Measurements from ENCODE around the gene CLEC4C. TPM values are rescaled to one million over a fixed set of nuclear protein-coding genes. Genes with fewer than 3 reads are reported as not detected.
"Not testable (repeated sequence)": the region's sequence is repeated elsewhere in the genome, so short reads cannot be mapped to it uniquely, and the experiment has no call there.

Gene CLEC4C
- total RNA-seq: not detected

- Mint-ChIP-seq H3K4me1 (no peaks in the 10 kb centered on the region), H3K4me3 (no peak within 1 kb of the TSS), H3K27me3 (peaks cover 4% of the 10 kb centered on the region), H3K9me3 (no peaks in the 10 kb centered on the region), H3K27ac (no peak within 1 kb of the TSS), H3K36me3 (ENCODE audit: low read depth) (no peaks in the 10 kb centered on the region)
- no peak for ATAC-seq (replicated peaks)
These were observed at the start of gene CLEC4C for GRCh38 chr12:7747246-7747645. CLEC4C (minus strand) TSS chr12:7747375; CDS start chr12:7747348, 27 bp downstream.

- Mint-ChIP-seq H3K27ac (no peak overlapping the region), H3K36me3 (ENCODE audit: low read depth) (no peaks in the 10 kb centered on the region), H3K9me3 (no peaks in the 10 kb centered on the region), H3K4me3 (no peak overlapping the region), H3K4me1 (no peaks in the 10 kb centered on the region), H3K27me3 (peaks cover 4% of the 10 kb centered on the region)
- ATAC-seq (replicated peaks): no peak
These were observed 46.0 kb upstream of the CLEC4C start for GRCh38 chr12:7793211-7793610.

GRCh38 chr12:7788884-7789528, 41.8 kb upstream of the CLEC4C start, which contains the start of gene NANOG:
NANOG (plus strand) TSS chr12:7789402; CDS start chr12:7789615, 213 bp downstream.
- H3K4me3 Mint-ChIP-seq; H3K36me3 Mint-ChIP-seq (ENCODE audit: low read depth): not testable (repeated sequence)

GRCh38 chr12:7788294-7788660, 41.1 kb upstream of the CLEC4C start:
- Mint-ChIP-seq H3K27ac (no peak overlapping the region), H3K9me3 (no peaks in the 10 kb centered on the region), H3K4me3 (no peak overlapping the region), H3K27me3 (peaks cover 7% of the 10 kb centered on the region), H3K4me1 (no peaks in the 10 kb centered on the region), H3K36me3 (ENCODE audit: low read depth) (no peaks in the 10 kb centered on the region)
- ATAC-seq (replicated peaks): no peak

More at GRCh38 chr12:7788884-7789528, 41.8 kb upstream of the CLEC4C start, which contains the start of gene NANOG:
- not testable (repeated sequence) for H3K9me3 Mint-ChIP-seq; H3K4me1 Mint-ChIP-seq; H3K27me3 Mint-ChIP-seq; ATAC-seq (replicated peaks); H3K27ac Mint-ChIP-seq

GRCh38 chr12:7787574-7788293, 40.6 kb upstream of the CLEC4C start:
- no peak for ATAC-seq (replicated peaks)
- no peak overlapping the region for H3K4me3 Mint-ChIP-seq

GRCh38 chr12:7784701-7785100, 37.5 kb upstream of the CLEC4C start:
- Mint-ChIP-seq H3K9me3 (no peaks in the 10 kb centered on the region), H3K36me3 (ENCODE audit: low read depth) (no peaks in the 10 kb centered on the region)

More at GRCh38 chr12:7787574-7788293, 40.6 kb upstream of the CLEC4C start:
- H3K4me1 Mint-ChIP-seq: no peaks in the 10 kb centered on the region
- no peaks in the 10 kb centered on the region for H3K9me3 Mint-ChIP-seq
- H3K36me3 Mint-ChIP-seq (ENCODE audit: low read depth): no peaks in the 10 kb centered on the region
- no peak overlapping the region for H3K27ac Mint-ChIP-seq
- H3K27me3 Mint-ChIP-seq: peaks cover 7% of the 10 kb centered on the region

GRCh38 chr12:7783433-7783832, 36.3 kb upstream of the CLEC4C start:
- not testable (repeated sequence) for H3K27ac Mint-ChIP-seq; H3K36me3 Mint-ChIP-seq (ENCODE audit: low read depth); H3K27me3 Mint-ChIP-seq; H3K9me3 Mint-ChIP-seq; H3K4me3 Mint-ChIP-seq; ATAC-seq (replicated peaks); H3K4me1 Mint-ChIP-seq

More at GRCh38 chr12:7784701-7785100, 37.5 kb upstream of the CLEC4C start:
- no peak overlapping the region for H3K27ac Mint-ChIP-seq
- peaks cover 3% of the 10 kb centered on the region for H3K27me3 Mint-ChIP-seq
- no peak overlapping the region for H3K4me3 Mint-ChIP-seq
- H3K4me1 Mint-ChIP-seq: no peaks in the 10 kb centered on the region
- no peak for ATAC-seq (replicated peaks)

GRCh38 chr12:7782055-7782454, 34.9 kb upstream of the CLEC4C start:
- H3K27ac Mint-ChIP-seq: no peak overlapping the region
- H3K9me3 Mint-ChIP-seq: no peaks in the 10 kb centered on the region
- no peaks in the 10 kb centered on the region for H3K4me1 Mint-ChIP-seq
- H3K36me3 Mint-ChIP-seq (ENCODE audit: low read depth): no peaks in the 10 kb centered on the region
- no peak overlapping the region for H3K4me3 Mint-ChIP-seq
- no peaks in the 10 kb centered on the region for H3K27me3 Mint-ChIP-seq
- ATAC-seq (replicated peaks): no peak

GRCh38 chr12:7781274-7781673, 34.1 kb upstream of the CLEC4C start:
- Mint-ChIP-seq H3K27ac (no peak overlapping the region), H3K4me1 (no peaks in the 10 kb centered on the region), H3K9me3 (no peaks in the 10 kb centered on the region), H3K27me3 (no peaks in the 10 kb centered on the region), H3K4me3 (no peak overlapping the region), H3K36me3 (ENCODE audit: low read depth) (no peaks in the 10 kb centered on the region)
- no peak for ATAC-seq (replicated peaks)

- Mint-ChIP-seq H3K9me3 (no peaks in the 10 kb centered on the region), H3K27me3 (peaks cover 7% of the 10 kb centered on the region), H3K27ac (no peak overlapping the region), H3K4me1 (no peaks in the 10 kb centered on the region), H3K4me3 (no peak overlapping the region), H3K36me3 (ENCODE audit: low read depth) (no peaks in the 10 kb centered on the region)
- ATAC-seq (replicated peaks): no peak
These were observed 22.8 kb upstream of the CLEC4C start for GRCh38 chr12:7769999-7770398.

GRCh38 chr12:7758766-7759140, 11.6 kb upstream of the CLEC4C start:
- Mint-ChIP-seq H3K9me3 (no peaks in the 10 kb centered on the region), H3K36me3 (ENCODE audit: low read depth) (no peaks in the 10 kb centered on the region), H3K4me3 (no peak overlapping the region), H3K27ac (no peak overlapping the region), H3K4me1 (no peaks in the 10 kb centered on the region), H3K27me3 (no peaks in the 10 kb centered on the region)
- ATAC-seq (replicated peaks): no peak

GRCh38 chr12:7756993-7757392, 9.8 kb upstream of the CLEC4C start:
- Mint-ChIP-seq H3K36me3 (ENCODE audit: low read depth) (no peaks in the 10 kb centered on the region), H3K27me3 (no peaks in the 10 kb centered on the region), H3K4me1 (no peaks in the 10 kb centered on the region), H3K27ac (no peak overlapping the region), H3K9me3 (no peaks in the 10 kb centered on the region), H3K4me3 (no peak overlapping the region)
- no peak for ATAC-seq (replicated peaks)

GRCh38 chr12:7755668-7756067, 8.5 kb upstream of the CLEC4C start:
- not testable (repeated sequence) for H3K36me3 Mint-ChIP-seq (ENCODE audit: low read depth); H3K27me3 Mint-ChIP-seq; H3K27ac Mint-ChIP-seq; H3K4me3 Mint-ChIP-seq; H3K9me3 Mint-ChIP-seq; H3K4me1 Mint-ChIP-seq; ATAC-seq (replicated peaks)

GRCh38 chr12:7751941-7752922, 5.1 kb upstream of the CLEC4C start:
- not testable (repeated sequence) for H3K4me3 Mint-ChIP-seq; H3K9me3 Mint-ChIP-seq; H3K27me3 Mint-ChIP-seq; H3K27ac Mint-ChIP-seq; H3K4me1 Mint-ChIP-seq; ATAC-seq (replicated peaks); H3K36me3 Mint-ChIP-seq (ENCODE audit: low read depth)

Data from activated T-helper 17 cell treated with anti-CD3 and anti-CD28 coated beads, Interleukin-2, amount 50 U/mL, for 72 hours (primary cell).